Measurements from ENCODE around the gene ADCY4.
"Not testable (repeated sequence)": the region's sequence is repeated elsewhere in the genome, so short reads cannot be mapped to it uniquely, and the experiment has no call there.

ADCY4 gene

GRCh38 chr14:24366721-24367513, 32.0 kb upstream of the ADCY4 start:
- peak; percentile 47 for DNase-seq

GRCh38 chr14:24366413-24366720, 31.5 kb upstream of the ADCY4 start:
- no peak for DNase-seq

GRCh38 chr14:24365600-24366412, 30.9 kb upstream of the ADCY4 start:
- DNase-seq: peak; percentile 81

- no peak for DNase-seq
These were observed 30.0 kb upstream of the ADCY4 start for GRCh38 chr14:24364841-24365240.

GRCh38 chr14:24363401-24363800, 28.5 kb upstream of the ADCY4 start:
- DNase-seq: no peak

GRCh38 chr14:24362241-24362960, 27.5 kb upstream of the ADCY4 start:
- DNase-seq: no peak

- DNase-seq: no peak
These were observed 26.5 kb upstream of the ADCY4 start for GRCh38 chr14:24361326-24361725.

GRCh38 chr14:24360281-24360680, 25.4 kb upstream of the ADCY4 start:
- DNase-seq: no peak

GRCh38 chr14:24356208-24356607, 21.3 kb upstream of the ADCY4 start:
- no peak for DNase-seq

- no peak for DNase-seq
These were observed 20.1 kb upstream of the ADCY4 start for GRCh38 chr14:24355009-24355408.

GRCh38 chr14:24354482-24354825, 19.6 kb upstream of the ADCY4 start:
- DNase-seq: not testable (repeated sequence)

GRCh38 chr14:24353559-24354481, 18.9 kb upstream of the ADCY4 start:
- no peak for DNase-seq

GRCh38 chr14:24351517-24351916, 16.6 kb upstream of the ADCY4 start:
- DNase-seq: no peak

- no peak for DNase-seq
These were observed 14.9 kb upstream of the ADCY4 start for GRCh38 chr14:24349742-24350141.

- DNase-seq: no peak
These were observed 13.3 kb upstream of the ADCY4 start for GRCh38 chr14:24348186-24348585.

GRCh38 chr14:24347134-24347533, 12.3 kb upstream of the ADCY4 start:
- no peak for DNase-seq

- DNase-seq: no peak
These were observed 9.2 kb upstream of the ADCY4 start for GRCh38 chr14:24343795-24344660.

GRCh38 chr14:24342889-24343288, 8.0 kb upstream of the ADCY4 start:
- DNase-seq: no peak

GRCh38 chr14:24340606-24341005, 5.7 kb upstream of the ADCY4 start:
- DNase-seq: no peak

- DNase-seq: peak; percentile 82
These were observed 4.6 kb upstream of the ADCY4 start, which contains the start of gene RIPK3 for GRCh38 chr14:24339284-24340151. RIPK3 (minus strand) TSS chr14:24339991; CDS start chr14:24339826, 165 bp downstream.

- no peak for DNase-seq
These were observed 4.0 kb upstream of the ADCY4 start for GRCh38 chr14:24338843-24339242.
